ENCODE results near the gene GAPT.

- TF ChIP-seq CTCF (conservative IDR thresholded peaks at IDR 0.05; ENCODE audit: low read length), result no peak
- TF ChIP-seq EZH2phosphoT487 (IDR thresholded peaks at IDR 0.05; ENCODE audit: borderline replicate concordance, low read depth, low read length), result no peak
Measured at GRCh38 chr5:58507715-58508114, 16.5 kb downstream of the GAPT start.
